Activated CD4-positive, CD25-positive, alpha-beta regulatory T cell (primary cell): ENCODE data around the gene COQ8A.

Source experiments
- DNase-seq, 4 experiments: peaks; one replicate each; lab custom pipeline; 2025; lab: John Stamatoyannopoulos, UW

COQ8A gene

GRCh38 chr1:226940029-226940805 lies at the start of gene COQ8A:
TSS of gene COQ8A (plus strand) at chr1:226940294. CDS start at chr1:226961386, 21,092 bp downstream.
- peak; percentile 96 to 99 (median 98) for DNase-seq

GRCh38 chr1:226890331-226891108 lies 49.6 kb upstream of the COQ8A start:
- DNase-seq: no peak

GRCh38 chr1:226891346-226891745 lies 48.7 kb upstream of the COQ8A start:
- DNase-seq: no peak

- DNase-seq: no peak
Measured at GRCh38 chr1:226891846-226892523, 48.1 kb upstream of the COQ8A start.

GRCh38 chr1:226892524-226892875 lies 47.6 kb upstream of the COQ8A start:
- no peak for DNase-seq

- DNase-seq: no peak
Measured at GRCh38 chr1:226893936-226894335, 46.2 kb upstream of the COQ8A start.

GRCh38 chr1:226894826-226895225 lies 45.3 kb upstream of the COQ8A start:
- no peak for DNase-seq

- DNase-seq: no peak
Measured at GRCh38 chr1:226895644-226896043, 44.5 kb upstream of the COQ8A start.

- no peak for DNase-seq
Measured at GRCh38 chr1:226898246-226898645, 41.8 kb upstream of the COQ8A start.

- no peak for DNase-seq
Measured at GRCh38 chr1:226901421-226901820, 38.7 kb upstream of the COQ8A start.

GRCh38 chr1:226902601-226903000 lies 37.5 kb upstream of the COQ8A start:
- DNase-seq: no peak

- no peak for DNase-seq
Measured at GRCh38 chr1:226903819-226904716, 36.0 kb upstream of the COQ8A start.

- no peak for DNase-seq
Measured at GRCh38 chr1:226904772-226905171, 35.3 kb upstream of the COQ8A start.

GRCh38 chr1:226908419-226908818 lies 31.7 kb upstream of the COQ8A start:
- DNase-seq: no peak

GRCh38 chr1:226908913-226909312 lies 31.2 kb upstream of the COQ8A start:
- no peak for DNase-seq

- no peak for DNase-seq
Measured at GRCh38 chr1:226912587-226913176, 27.4 kb upstream of the COQ8A start.

- DNase-seq: no peak
Measured at GRCh38 chr1:226915672-226915995, 24.5 kb upstream of the COQ8A start.

- DNase-seq: no peak
Measured at GRCh38 chr1:226916497-226916896, 23.6 kb upstream of the COQ8A start.

- no peak for DNase-seq
Measured at GRCh38 chr1:226919587-226919986, 20.5 kb upstream of the COQ8A start.

GRCh38 chr1:226919995-226920394 lies 20.1 kb upstream of the COQ8A start:
- DNase-seq: no peak

- no peak for DNase-seq
Measured at GRCh38 chr1:226920446-226920894, 19.6 kb upstream of the COQ8A start.
